GM13977 (cell line): ENCODE measurements around the gene STXBP4.

ENCODE experiments used
- DNase-seq: peaks from one replicate; pipeline ENCODE4 v3.0.0; 2012; ENCODE audit warnings: low spot score
- in situ Hi-C: fragments of 300-500 bp; cut with MboI; formaldehyde crosslinking; loops from one replicate; pipeline ENCODE4 v1.12.0; 2022; ENCODE audit warnings: low sequenced_read_pairs, low pct_unique_long_range_greater_than_20kb, mixed read lengths, inconsistent platforms; ENCODE audit not compliant: unreplicated experiment
- TF ChIP-seq, protein P1 (sequence below): IDR thresholded peaks from 2 replicates; pipeline ENCODE4 v1.5.1; 2012; ENCODE audit warnings: mild to moderate bottlenecking, control low read depth; ENCODE audit not compliant: insufficient read depth; ENCODE audit errors: extremely low read depth, missing control alignments

Gene STXBP4

DNA sequence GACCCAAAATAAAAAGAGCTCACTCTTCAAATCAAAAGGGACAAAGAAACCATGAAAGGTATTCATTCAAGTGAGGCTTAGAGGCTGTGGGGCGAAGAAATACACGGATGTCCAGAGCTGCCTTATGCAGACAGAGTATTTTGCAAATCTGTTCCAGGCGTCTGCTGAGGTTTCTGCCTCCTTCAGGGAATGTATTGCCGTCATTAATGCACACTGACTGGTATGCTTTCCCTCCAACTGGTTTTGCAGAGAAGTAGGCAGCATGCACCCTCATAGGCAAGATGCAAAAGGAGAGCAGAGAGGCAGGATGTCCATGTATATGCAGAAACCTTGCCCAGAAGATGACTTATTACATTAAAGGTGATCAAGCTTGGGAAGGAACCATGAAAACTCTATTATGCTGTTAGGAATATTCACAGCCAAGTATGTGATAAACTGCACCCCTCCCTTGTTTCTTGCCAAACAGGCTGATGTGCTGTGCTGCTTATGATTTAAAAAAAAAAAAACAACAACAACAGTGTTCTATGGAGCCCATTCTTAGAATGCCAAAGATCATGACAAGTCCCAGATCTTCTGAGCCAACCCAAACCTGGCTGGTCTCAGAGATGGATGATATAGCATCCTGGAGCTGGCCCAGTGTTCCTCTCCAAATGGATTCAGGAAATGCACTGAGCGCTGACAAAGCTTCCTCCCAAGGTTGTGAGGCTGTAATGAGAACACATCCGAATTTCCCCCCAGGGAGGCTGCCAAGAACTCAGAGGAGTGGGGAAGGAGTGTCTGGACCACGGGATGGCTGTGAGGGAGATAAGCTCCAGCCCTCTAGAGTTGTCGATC, 218.6 kb downstream of the STXBP4 start:
- in situ Hi-C loops, result no loop called here
- TF ChIP-seq, protein P1, sequence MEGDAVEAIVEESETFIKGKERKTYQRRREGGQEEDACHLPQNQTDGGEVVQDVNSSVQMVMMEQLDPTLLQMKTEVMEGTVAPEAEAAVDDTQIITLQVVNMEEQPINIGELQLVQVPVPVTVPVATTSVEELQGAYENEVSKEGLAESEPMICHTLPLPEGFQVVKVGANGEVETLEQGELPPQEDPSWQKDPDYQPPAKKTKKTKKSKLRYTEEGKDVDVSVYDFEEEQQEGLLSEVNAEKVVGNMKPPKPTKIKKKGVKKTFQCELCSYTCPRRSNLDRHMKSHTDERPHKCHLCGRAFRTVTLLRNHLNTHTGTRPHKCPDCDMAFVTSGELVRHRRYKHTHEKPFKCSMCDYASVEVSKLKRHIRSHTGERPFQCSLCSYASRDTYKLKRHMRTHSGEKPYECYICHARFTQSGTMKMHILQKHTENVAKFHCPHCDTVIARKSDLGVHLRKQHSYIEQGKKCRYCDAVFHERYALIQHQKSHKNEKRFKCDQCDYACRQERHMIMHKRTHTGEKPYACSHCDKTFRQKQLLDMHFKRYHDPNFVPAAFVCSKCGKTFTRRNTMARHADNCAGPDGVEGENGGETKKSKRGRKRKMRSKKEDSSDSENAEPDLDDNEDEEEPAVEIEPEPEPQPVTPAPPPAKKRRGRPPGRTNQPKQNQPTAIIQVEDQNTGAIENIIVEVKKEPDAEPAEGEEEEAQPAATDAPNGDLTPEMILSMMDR, result no peak
- DNase-seq, result no peak

DNA sequence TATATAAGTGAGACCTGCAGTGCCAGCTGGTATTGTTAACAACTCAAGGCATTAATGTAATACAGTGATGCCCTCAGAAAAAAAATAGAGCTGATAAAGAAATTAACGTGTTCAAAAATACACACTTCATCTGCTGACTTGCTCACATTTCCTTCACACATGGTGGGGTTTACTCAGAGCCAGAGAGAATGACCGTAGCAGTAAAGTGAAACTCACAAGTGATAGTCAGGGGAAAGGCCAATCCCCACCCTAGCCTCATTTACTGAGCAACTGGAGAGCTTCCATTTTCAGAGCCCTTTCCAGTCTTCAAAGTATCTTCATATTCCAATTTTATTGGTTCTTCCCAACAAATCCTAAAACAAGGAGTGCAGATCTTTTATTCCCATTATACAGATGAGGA, 222.2 kb downstream of the STXBP4 start:
- in situ Hi-C loops, result no loop called here
- no peak for DNase-seq
- TF ChIP-seq, protein P1, result no peak

DNA sequence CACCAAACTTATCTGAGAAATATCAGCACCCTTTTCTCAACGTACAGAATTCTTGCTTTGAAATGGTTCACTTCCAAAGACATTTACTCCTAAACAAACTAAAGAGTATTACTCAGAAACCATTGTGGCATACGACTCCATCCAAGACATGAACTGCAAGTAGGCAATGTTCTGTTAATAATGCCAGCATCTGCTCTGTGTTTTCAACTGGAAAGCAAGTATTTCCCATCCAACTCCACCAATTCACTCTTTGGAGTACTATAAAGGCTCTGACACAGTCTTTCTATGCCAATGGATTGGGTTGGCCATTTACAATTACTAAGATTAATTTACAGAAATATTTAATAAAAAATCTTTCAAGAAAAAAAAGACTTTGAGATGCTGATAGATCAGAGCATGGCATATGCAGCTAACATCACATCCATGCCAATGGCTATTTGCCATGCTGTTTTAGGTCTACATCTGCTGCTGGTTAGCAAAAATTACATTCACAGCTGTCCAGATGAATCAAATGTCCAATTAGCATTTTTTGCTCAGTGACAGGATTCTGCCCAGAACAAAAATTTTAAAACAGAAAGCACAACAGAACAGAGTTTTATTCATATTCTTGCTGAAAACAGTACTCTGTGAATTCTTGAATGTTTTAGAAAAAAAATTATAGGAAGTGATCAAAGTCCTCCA, 230.3 kb downstream of the STXBP4 start:
- DNase-seq, result no peak
- TF ChIP-seq, protein P1, result no peak
- in situ Hi-C loops, result no loop called here

DNA sequence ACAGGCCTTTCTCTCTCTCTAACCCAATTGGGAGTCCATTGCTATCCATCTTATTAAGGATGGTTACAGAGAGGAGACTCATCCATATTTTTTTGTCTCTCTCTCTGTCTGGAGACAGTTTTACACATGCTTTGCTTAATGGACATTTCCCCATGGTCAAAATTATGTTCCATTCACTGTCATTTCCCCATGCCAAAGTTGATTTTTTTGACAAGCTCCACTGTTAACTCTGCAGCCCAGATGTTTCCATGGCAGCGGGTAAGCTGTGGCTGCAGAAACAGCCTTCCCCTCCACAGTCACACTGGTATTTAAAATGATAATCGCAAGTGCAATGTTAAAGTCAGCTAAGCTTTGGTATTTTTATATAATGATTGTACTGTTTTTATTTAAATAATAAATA, 232.3 kb downstream of the STXBP4 start:
- TF ChIP-seq, protein P1, result no peak
- DNase-seq, result no peak
- in situ Hi-C loops, result no loop called here

DNA sequence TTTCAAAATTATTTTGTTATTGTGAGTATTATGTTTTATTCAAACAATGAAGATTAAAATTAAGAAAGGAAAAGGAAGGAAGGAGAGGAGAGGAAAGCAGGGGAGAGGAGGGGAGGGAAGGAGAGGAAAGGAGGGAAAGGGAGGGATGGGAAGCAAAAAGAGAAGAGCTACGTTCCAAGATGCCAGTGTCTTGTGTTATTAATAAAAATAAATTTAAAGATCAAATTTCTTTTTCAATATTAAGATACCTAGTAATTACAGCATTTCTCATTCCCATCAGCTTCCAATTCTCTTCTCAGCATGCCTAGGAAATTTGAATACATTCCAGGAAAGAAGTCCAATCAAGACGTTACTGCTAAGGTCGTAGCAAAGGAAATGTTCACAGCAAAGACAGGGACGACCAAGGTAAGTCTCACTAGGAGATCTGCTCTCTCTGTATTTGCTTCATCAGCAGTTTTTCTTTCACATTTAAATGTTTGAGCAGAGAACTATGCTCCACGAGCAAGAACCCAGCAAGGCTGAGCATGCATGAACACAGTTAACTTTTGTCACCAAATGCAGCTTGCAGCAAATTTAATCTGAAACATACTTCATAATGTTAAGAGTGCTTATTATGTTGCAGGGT, 232.9 kb downstream of the STXBP4 start:
- in situ Hi-C loops, result no loop called here
- DNase-seq, result no peak
- TF ChIP-seq, protein P1, result no peak

DNA sequence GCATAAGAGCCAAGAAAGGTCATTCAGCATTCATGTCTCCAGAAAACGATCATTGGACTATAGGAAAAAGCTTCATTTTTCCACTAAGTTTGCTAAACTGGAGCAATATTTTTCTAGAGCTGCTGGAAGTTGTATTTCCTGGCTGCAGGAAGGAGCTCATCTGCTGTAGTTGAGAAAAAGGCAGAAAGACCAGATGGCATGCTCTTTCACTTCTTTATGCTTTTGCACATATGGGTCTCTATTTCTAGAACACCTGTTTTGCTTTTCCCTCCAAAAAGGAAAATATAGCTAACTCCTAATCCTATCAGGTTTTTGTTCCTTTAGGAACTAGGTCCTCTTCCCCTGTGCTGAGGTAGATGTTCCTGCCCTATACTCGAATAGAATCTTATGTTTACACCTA, 234.3 kb downstream of the STXBP4 start:
- TF ChIP-seq, protein P1, result no peak
- DNase-seq, result no peak
- in situ Hi-C loops, result no loop called here
